ENCODE results near the gene GRIK1.

- TF ChIP-seq CTCF (IDR thresholded peaks at IDR 0.05; ENCODE audit: poor library complexity, severe bottlenecking): no peak
- no peak for TF ChIP-seq POLR2AphosphoS5 (IDR thresholded peaks at IDR 0.05)
- no peak for TF ChIP-seq EP300 (conservative IDR thresholded peaks at IDR 0.05; ENCODE audit: poor library complexity, severe bottlenecking)
- no peak for TF ChIP-seq MXI1 (conservative IDR thresholded peaks at IDR 0.05; ENCODE audit: poor library complexity, severe bottlenecking)
- TF ChIP-seq REST (IDR thresholded peaks at IDR 0.05; ENCODE audit: borderline replicate concordance): no peak
Observed at GRCh38 chr21:29748391-29749167, 191.2 kb downstream of the GRIK1 start.
